Measurements from ENCODE around the gene PGM2L1. TPM values are rescaled to one million over a fixed set of nuclear protein-coding genes. Genes with fewer than 3 reads are reported as not detected.

PGM2L1 gene
- total RNA-seq, 2 donors from 2014 or later = 3.6 to 4.3 TPM

GRCh38 chr11:74307434-74307833 is 90.8 kb downstream of the PGM2L1 start:
- H3K9me3 ChIP-seq = no peaks in the 10 kb centered on the region
- TF ChIP-seq, protein P1, sequence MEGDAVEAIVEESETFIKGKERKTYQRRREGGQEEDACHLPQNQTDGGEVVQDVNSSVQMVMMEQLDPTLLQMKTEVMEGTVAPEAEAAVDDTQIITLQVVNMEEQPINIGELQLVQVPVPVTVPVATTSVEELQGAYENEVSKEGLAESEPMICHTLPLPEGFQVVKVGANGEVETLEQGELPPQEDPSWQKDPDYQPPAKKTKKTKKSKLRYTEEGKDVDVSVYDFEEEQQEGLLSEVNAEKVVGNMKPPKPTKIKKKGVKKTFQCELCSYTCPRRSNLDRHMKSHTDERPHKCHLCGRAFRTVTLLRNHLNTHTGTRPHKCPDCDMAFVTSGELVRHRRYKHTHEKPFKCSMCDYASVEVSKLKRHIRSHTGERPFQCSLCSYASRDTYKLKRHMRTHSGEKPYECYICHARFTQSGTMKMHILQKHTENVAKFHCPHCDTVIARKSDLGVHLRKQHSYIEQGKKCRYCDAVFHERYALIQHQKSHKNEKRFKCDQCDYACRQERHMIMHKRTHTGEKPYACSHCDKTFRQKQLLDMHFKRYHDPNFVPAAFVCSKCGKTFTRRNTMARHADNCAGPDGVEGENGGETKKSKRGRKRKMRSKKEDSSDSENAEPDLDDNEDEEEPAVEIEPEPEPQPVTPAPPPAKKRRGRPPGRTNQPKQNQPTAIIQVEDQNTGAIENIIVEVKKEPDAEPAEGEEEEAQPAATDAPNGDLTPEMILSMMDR (IDR thresholded peaks at IDR 0.05) = no peak
- TF ChIP-seq POLR2AphosphoS5 (IDR thresholded peaks at IDR 0.05) (no peak), POLR2A (IDR thresholded peaks at IDR 0.05) (no peak)
- H3K27ac ChIP-seq = no peak overlapping the region
- H3K36me3 ChIP-seq = no peaks in the 10 kb centered on the region
- H3K27me3 ChIP-seq (replicated peaks; ENCODE audit: insufficient read depth) = no peaks in the 10 kb centered on the region
- intact Hi-C loops (cut with DNase I) = no loop called here
- H3K4me3 ChIP-seq = no peak overlapping the region
- no peaks in the 10 kb centered on the region for H3K4me1 ChIP-seq (replicated peaks)
- no peak for DNase-seq (ENCODE audit: low spot score)
- 36% methylated on average over 1 of the region's 1 CpG for WGBS

GRCh38 chr11:74306435-74307175 is 91.6 kb downstream of the PGM2L1 start:
- TF ChIP-seq POLR2A (IDR thresholded peaks at IDR 0.05) (no peak), POLR2AphosphoS5 (IDR thresholded peaks at IDR 0.05) (no peak)
- TF ChIP-seq, protein P1 (IDR thresholded peaks at IDR 0.05) = no peak
- DNase-seq (ENCODE audit: low spot score) = no peak
- Histone ChIP-seq H3K36me3 (no peaks in the 10 kb centered on the region), H3K27me3 (replicated peaks; ENCODE audit: insufficient read depth) (no peaks in the 10 kb centered on the region), H3K9me3 (no peaks in the 10 kb centered on the region), H3K4me3 (no peak overlapping the region), H3K27ac (no peak overlapping the region), H3K4me1 (replicated peaks) (peaks cover 3% of the 10 kb centered on the region)
- intact Hi-C loops (cut with DNase I) = no loop called here
- WGBS = 63% methylated on average over 8 of the region's 8 CpGs

DNA sequence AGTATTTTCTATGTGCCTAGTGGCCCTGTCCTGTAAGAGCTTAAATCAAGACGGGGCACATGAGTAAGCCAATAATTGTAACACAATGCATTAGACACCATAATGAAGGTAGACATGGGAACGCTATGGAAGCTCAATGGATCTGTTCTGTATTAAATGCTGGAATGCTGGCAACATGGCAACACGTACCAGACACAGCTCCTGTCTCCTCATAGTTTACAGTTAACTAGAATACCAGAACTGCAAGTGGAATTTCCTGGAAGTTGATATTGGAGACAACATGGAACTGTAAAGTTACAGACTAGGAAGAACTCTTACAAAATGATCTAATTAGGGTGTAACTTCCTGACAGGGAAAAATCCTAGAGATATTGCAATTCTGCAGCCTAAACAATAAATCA is 99.2 kb downstream of the PGM2L1 start:
- no peak for DNase-seq (ENCODE audit: low spot score)
- intact Hi-C loops (cut with DNase I) = no loop called here

GRCh38 chr11:74297484-74297883 is 100.7 kb downstream of the PGM2L1 start:
- intact Hi-C loops (cut with DNase I) = no loop called here
- H3K4me1 ChIP-seq (replicated peaks) = peaks cover 3% of the 10 kb centered on the region
- no peak overlapping the region for H3K27ac ChIP-seq
- 93% methylated on average over 1 of the region's 1 CpG for WGBS
- no peaks in the 10 kb centered on the region for H3K36me3 ChIP-seq
- no peak for TF ChIP-seq POLR2A (IDR thresholded peaks at IDR 0.05)
- TF ChIP-seq POLR2AphosphoS5 (IDR thresholded peaks at IDR 0.05) = no peak
- TF ChIP-seq, protein P1 (IDR thresholded peaks at IDR 0.05) = no peak
- no peaks in the 10 kb centered on the region for H3K27me3 ChIP-seq (replicated peaks; ENCODE audit: insufficient read depth)
- no peaks in the 10 kb centered on the region for H3K9me3 ChIP-seq
- H3K4me3 ChIP-seq = no peak overlapping the region
- DNase-seq (ENCODE audit: low spot score) = no peak

More for the DNA sequence above, 99.2 kb downstream of the PGM2L1 start:
- Histone ChIP-seq H3K4me3 (no peak overlapping the region), H3K36me3 (no peaks in the 10 kb centered on the region), H3K27me3 (replicated peaks; ENCODE audit: insufficient read depth) (no peaks in the 10 kb centered on the region), H3K27ac (no peak overlapping the region), H3K4me1 (replicated peaks) (peaks cover 3% of the 10 kb centered on the region), H3K9me3 (no peaks in the 10 kb centered on the region)
- no peak for TF ChIP-seq POLR2AphosphoS5 (IDR thresholded peaks at IDR 0.05)
- TF ChIP-seq, protein P1 (IDR thresholded peaks at IDR 0.05) = no peak
- no peak for TF ChIP-seq POLR2A (IDR thresholded peaks at IDR 0.05)
- 77% methylated on average over 3 of the region's 3 CpGs for WGBS

DNA sequence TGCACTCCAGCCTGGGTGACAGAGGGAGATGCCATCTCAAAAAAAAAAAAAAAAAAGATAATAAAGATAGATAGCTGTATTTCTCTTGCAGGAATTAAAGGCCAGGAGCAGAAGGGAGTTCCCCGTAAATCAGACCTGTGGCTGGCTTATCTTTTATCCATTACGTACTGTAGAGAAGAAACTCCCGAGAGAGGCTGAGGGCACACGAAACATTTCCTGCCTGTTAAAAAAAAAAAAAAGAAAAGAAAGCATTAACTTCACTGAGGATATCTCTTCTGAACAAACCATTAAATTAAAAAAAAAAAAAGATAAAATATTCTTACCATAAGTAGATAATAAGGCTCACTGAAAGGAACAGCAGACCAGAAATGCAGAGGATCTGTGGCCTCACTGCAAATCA is 109.3 kb downstream of the PGM2L1 start:
- WGBS = 39% methylated on average over 4 of the region's 4 CpGs

More for the DNA sequence above, 109.3 kb downstream of the PGM2L1 start:
- no peaks in the 10 kb centered on the region for H3K4me1 ChIP-seq (replicated peaks)
- H3K27ac ChIP-seq = no peak overlapping the region
- no peak overlapping the region for H3K4me3 ChIP-seq
- intact Hi-C loops (cut with DNase I) = no loop called here
- H3K9me3 ChIP-seq = no peaks in the 10 kb centered on the region
- DNase-seq (ENCODE audit: low spot score) = no peak
- no peaks in the 10 kb centered on the region for H3K27me3 ChIP-seq (replicated peaks; ENCODE audit: insufficient read depth)
- no peaks in the 10 kb centered on the region for H3K36me3 ChIP-seq
- TF ChIP-seq POLR2AphosphoS5 (IDR thresholded peaks at IDR 0.05) = no peak
- no peak for TF ChIP-seq POLR2A (IDR thresholded peaks at IDR 0.05)
- TF ChIP-seq, protein P1 (IDR thresholded peaks at IDR 0.05) = no peak

Data from prostate gland (tissue), 2 donors.